B cell (primary cell): ENCODE data around the gene RNF126. TPM values are rescaled to one million over a fixed set of nuclear protein-coding genes. Genes with fewer than 3 reads are reported as not detected.

Experiments used
- ATAC-seq: fragments of 200-7000 bp; cut with Tn5 transposase; one replicate; pipeline ENCODE4 v1.10.0; 2021; ENCODE audit warnings: low read depth, mild to moderate bottlenecking, moderate number of reproducible peaks, moderate library complexity
- CTCF ChIA-PET: fragments of 350-600 bp; sonication (Branson Sonifier 250); formaldehyde crosslinking; loops from one replicate; lab custom pipeline; 2021; ENCODE audit warnings: antibody characterized with exemption, inconsistent platforms; lab: Charles Lee
- POLR2A ChIA-PET: fragments of 350-600 bp; sonication (Branson Sonifier 250); formaldehyde crosslinking; loops from one replicate; lab custom pipeline; 2021; ENCODE audit warnings: antibody characterized with exemption; lab: Charles Lee
- DNase-seq: peaks from one replicate; pipeline ENCODE4 v3.0.0; 2013
- H2AFZ ChIP-seq: 2 replicates; pipeline ENCODE4 v1.6.1; 2012; ENCODE audit warnings: mild to moderate bottlenecking, low read depth, low read length; ENCODE audit not compliant: insufficient read depth, poor library complexity, severe bottlenecking
- H3K27ac ChIP-seq, 2 donors: 1 replicate in 1 of 2; 2 replicates in 1 of 2; pipeline ENCODE4 v1.5.1; 2012 to 2013; ENCODE audit warnings: low read length in 2 of 2, mild to moderate bottlenecking in 2 of 2, moderate library complexity in 1 of 2
- H3K27me3 ChIP-seq, 4 experiments: fragments of 200-600 bp in 1 of 4; sonication (generic) in 1 of 4; replicated peaks in 1 of 4; 1 replicate in 2 of 4; 2 replicates in 2 of 4; pipeline versions ENCODE4 v1.6.1 to v1.7.0; 2013 to 2016; ENCODE audit warnings: low read length in 3 of 4, mild to moderate bottlenecking in 2 of 4, mixed read lengths in 1 of 4, moderate library complexity in 1 of 4; ENCODE audit not compliant: insufficient read depth in 4 of 4, control insufficient read depth in 3 of 4; ENCODE audit errors: control extremely low read depth in 1 of 4
- H3K36me3 ChIP-seq, 2 experiments: replicated peaks in 1 of 2; 1 replicate in 1 of 2; 2 replicates in 1 of 2; pipeline versions ENCODE4 v1.6.1 to v1.7.1; 2013; ENCODE audit warnings: low read length in 1 of 2; ENCODE audit not compliant: insufficient read depth in 2 of 2, control insufficient read depth in 1 of 2; ENCODE audit errors: control extremely low read depth in 1 of 2, extremely low read depth in 1 of 2
- H3K4me1 ChIP-seq, 2 donors: fragments of 200-600 bp in 1 of 2; sonication (generic) in 1 of 2; 1 replicate in 1 of 2; 2 replicates in 1 of 2; pipeline versions ENCODE4 v1.5.1 to v1.6.1; 2013 to 2017; ENCODE audit warnings: low read length in 2 of 2; ENCODE audit not compliant: control insufficient read depth in 2 of 2, insufficient read depth in 2 of 2
- H3K4me2 ChIP-seq: replicated peaks from 2 replicates; pipeline ENCODE3; 2012; ENCODE audit warnings: mild to moderate bottlenecking, low read depth, low read length; ENCODE audit not compliant: poor library complexity, severe bottlenecking
- H3K4me3 ChIP-seq, 5 experiments: fragments of 200-600 bp in 1 of 5; sonication (generic) in 1 of 5; 1 replicate in 3 of 5; 2 replicates in 2 of 5; pipeline versions ENCODE4 v1.5.1 to v1.7.0; 2011 to 2016; ENCODE audit warnings: low read length in 4 of 5, mild to moderate bottlenecking in 4 of 5, low read depth in 2 of 5, control low read depth in 1 of 5, moderate library complexity in 1 of 5; ENCODE audit not compliant: insufficient read depth in 1 of 5; ENCODE audit errors: control extremely low read depth in 1 of 5, extremely low read depth in 1 of 5
- H3K79me2 ChIP-seq: fragments of 200-600 bp; sonication (generic); one replicate; pipeline ENCODE4 v1.6.0; 2016; ENCODE audit warnings: low read length; ENCODE audit not compliant: control insufficient read depth, insufficient read depth
- H3K9ac ChIP-seq: fragments of 200-600 bp; sonication (generic); 2 replicates; pipeline ENCODE4 v1.6.1; 2017; ENCODE audit warnings: mild to moderate bottlenecking, low read length, moderate library complexity
- H3K9me3 ChIP-seq, 3 donors: one replicate each; pipeline versions ENCODE4 v1.6.1 to v1.7.1; 2013; ENCODE audit warnings: low read length in 2 of 3; ENCODE audit not compliant: control insufficient read depth in 2 of 3, insufficient read depth in 1 of 3; ENCODE audit errors: control extremely low read depth in 1 of 3
- H4K20me1 ChIP-seq: 2 replicates; pipeline ENCODE4 v1.6.0; 2012; ENCODE audit warnings: mild to moderate bottlenecking, low read length; ENCODE audit not compliant: insufficient read depth, control insufficient read depth, poor library complexity, severe bottlenecking
- H3K27ac Mint-ChIP-seq: one replicate; pipeline ENCODE4 v1.8.0; 2021; ENCODE audit warnings: mixed read lengths
- H3K27me3 Mint-ChIP-seq: one replicate; pipeline ENCODE4 v1.8.0; 2021; ENCODE audit warnings: mixed read lengths
- H3K4me1 Mint-ChIP-seq: one replicate; pipeline ENCODE4 v1.8.0; 2021; ENCODE audit warnings: mixed read lengths
- H3K4me3 Mint-ChIP-seq: one replicate; pipeline ENCODE4 v1.8.0; 2021; ENCODE audit warnings: mixed read lengths
- H3K9me3 Mint-ChIP-seq: one replicate; pipeline ENCODE4 v1.8.0; 2022; ENCODE audit warnings: mixed read lengths; ENCODE audit not compliant: insufficient read depth
- EZH2 ChIP-seq: IDR thresholded peaks from 2 replicates; pipeline ENCODE4 v1.6.1; 2012; ENCODE audit warnings: borderline replicate concordance, low read depth, mild to moderate bottlenecking, moderate library complexity, low read length; ENCODE audit not compliant: insufficient read depth, poor library complexity, severe bottlenecking
- whole genome bisulfite sequencing: methylation state at CpG from one replicate; pipeline ENCODE4 v1.1.5; 2013; ENCODE audit warnings: missing lambda C conversion rate; ENCODE audit not compliant: insufficient coverage; 5-methylcytosine and 5-hydroxymethylcytosine counted together
- intact Hi-C: fragments of 100-400 bp; cut with micrococcal nuclease; formaldehyde crosslinking; loops from one replicate; pipeline ENCODE4 v1.10.0; 2022
- polyA plus RNA-seq: library from polyadenylated mRNA; depleted of rRNA; stranded (reverse); fragments of >200 nt; gene quantifications from 2 replicates; pipeline ENCODE4 v1.2.3, GENCODE V29; 2012
- total RNA-seq, 2 donors: library from RNA; stranded (reverse); fragments of 120-200 nt in 1 of 2; gene quantifications; 1 replicate in 1 of 2; 2 replicates in 1 of 2; pipeline versions ENCODE4 v1.2.3 to v1.2.4, GENCODE V29; 2013 to 2022
- TF ChIP-seq, protein P1 (sequence below): fragments of 200-600 bp; IDR thresholded peaks from one replicate; pipeline ENCODE4 v1.8.0; 2022; ENCODE audit warnings: antibody characterized with exemption, mild to moderate bottlenecking

Gene RNF126
- total and polyA plus RNA-seq, 2 donors (not counting 1 experiment from before 2014, with no cell fraction given) = 74.3 to 118 TPM

DNA sequence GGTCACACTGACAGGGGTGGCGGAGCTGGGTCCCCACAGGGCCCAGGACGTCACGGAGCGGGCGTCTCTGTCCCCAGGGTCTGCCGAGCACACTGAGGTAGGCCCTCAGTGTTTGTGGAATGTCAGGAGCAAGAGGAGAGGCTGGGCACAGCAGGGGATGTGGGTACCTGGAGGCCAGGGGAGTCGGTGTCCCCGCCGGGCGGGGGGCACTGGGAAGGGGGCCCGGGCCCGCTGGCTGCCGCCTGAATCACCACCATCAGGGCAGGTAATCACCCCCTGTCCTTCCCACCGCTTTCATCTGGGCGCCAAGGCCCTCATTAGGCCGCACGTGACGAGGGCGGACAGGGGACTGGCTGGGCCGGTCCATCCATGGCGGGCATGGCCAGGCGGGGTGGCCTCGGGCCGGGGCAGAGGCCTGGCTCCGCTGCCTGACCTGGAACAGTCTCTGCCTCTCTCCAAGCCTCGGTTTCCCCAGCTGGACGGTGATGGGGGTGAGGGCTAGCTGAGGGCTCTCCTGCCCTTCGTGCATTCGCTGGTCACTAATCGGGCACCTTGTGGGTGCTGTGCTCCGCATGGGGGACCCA lies 22.3 kb downstream of the RNF126 start:
- peaks cover 12 to 39% of the 10 kb centered on the region in 2 donors for H3K4me1 ChIP-seq
- H3K9me3 ChIP-seq = peaks cover 0 to 6% (median 0%) of the 10 kb centered on the region in 3 donors
- no peaks in the 10 kb centered on the region for H3K79me2 ChIP-seq
- no peak for TF ChIP-seq EZH2
- TF ChIP-seq, protein P1, sequence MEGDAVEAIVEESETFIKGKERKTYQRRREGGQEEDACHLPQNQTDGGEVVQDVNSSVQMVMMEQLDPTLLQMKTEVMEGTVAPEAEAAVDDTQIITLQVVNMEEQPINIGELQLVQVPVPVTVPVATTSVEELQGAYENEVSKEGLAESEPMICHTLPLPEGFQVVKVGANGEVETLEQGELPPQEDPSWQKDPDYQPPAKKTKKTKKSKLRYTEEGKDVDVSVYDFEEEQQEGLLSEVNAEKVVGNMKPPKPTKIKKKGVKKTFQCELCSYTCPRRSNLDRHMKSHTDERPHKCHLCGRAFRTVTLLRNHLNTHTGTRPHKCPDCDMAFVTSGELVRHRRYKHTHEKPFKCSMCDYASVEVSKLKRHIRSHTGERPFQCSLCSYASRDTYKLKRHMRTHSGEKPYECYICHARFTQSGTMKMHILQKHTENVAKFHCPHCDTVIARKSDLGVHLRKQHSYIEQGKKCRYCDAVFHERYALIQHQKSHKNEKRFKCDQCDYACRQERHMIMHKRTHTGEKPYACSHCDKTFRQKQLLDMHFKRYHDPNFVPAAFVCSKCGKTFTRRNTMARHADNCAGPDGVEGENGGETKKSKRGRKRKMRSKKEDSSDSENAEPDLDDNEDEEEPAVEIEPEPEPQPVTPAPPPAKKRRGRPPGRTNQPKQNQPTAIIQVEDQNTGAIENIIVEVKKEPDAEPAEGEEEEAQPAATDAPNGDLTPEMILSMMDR = no peak
- no peak overlapping the region for H3K9ac ChIP-seq
- H3K27me3 Mint-ChIP-seq = no peaks in the 10 kb centered on the region
- CTCF ChIA-PET = no interaction called here
- 91% methylated on average over 26 of the region's 31 CpGs for WGBS
- H4K20me1 ChIP-seq = peaks cover 25% of the 10 kb centered on the region
- H3K36me3 ChIP-seq = peaks cover 0 to 8% of the 10 kb centered on the region in 2 experiments
- POLR2A ChIA-PET = interaction anchor here (0.6 kb wide), 1 partner anchor 43 kb away, joined by 3 read pairs; no protein-coding TSS in a partner anchor
- intact Hi-C loops = no loop called here
- H2AFZ ChIP-seq = no peak overlapping the region
- H3K27ac ChIP-seq = no peak overlapping the region
- no peak overlapping the region for H3K27ac Mint-ChIP-seq
- no peaks in the 10 kb centered on the region for H3K9me3 Mint-ChIP-seq
- ATAC-seq = no peak
- peak overlapping the region; percentile 10 for H3K4me3 Mint-ChIP-seq
- H3K27me3 ChIP-seq = peaks cover 0 to 2% (median 0%) of the 10 kb centered on the region in 4 experiments
- no peak for DNase-seq
- peak overlapping the region; percentile 79 for H3K4me2 ChIP-seq
- no peak overlapping the region for H3K4me3 ChIP-seq
- peaks cover 24% of the 10 kb centered on the region for H3K4me1 Mint-ChIP-seq

DNA sequence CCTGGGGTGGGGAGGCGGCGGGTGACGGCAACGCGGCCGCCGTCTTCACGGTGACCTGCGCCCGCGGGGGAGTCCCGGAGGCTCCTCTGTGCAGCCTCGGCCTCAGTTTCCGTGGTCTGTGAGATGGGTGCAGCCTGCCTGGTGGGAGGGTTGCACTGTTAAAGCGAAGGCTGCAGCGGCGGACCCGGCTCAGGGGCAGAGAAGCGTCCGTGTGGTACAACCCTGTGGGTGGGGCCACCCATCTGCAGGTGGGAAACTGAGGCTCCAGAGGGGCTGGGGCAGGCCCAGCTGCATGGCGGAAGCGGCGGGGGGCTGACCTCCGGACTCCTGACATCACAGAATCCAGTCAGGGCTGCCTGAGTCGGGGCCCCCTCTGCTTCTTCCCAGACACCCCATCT lies 22.9 kb downstream of the RNF126 start:
- no peak for ATAC-seq
- Mint-ChIP-seq H3K27me3 (no peaks in the 10 kb centered on the region), H3K4me1 (peaks cover 24% of the 10 kb centered on the region), H3K27ac (peak overlapping the region; percentile 10), H3K4me3 (peak overlapping the region; percentile 39), H3K9me3 (no peaks in the 10 kb centered on the region)
- peaks cover 21% of the 10 kb centered on the region for H4K20me1 ChIP-seq
- whole genome bisulfite sequencing = 41% methylated on average over 24 of the region's 25 CpGs
- H3K9me3 ChIP-seq = peaks cover 0 to 6% (median 0%) of the 10 kb centered on the region in 3 donors
- no peak overlapping the region for H3K27ac ChIP-seq
- TF ChIP-seq EZH2 = no peak
- TF ChIP-seq, protein P1 = no peak
- no peaks in the 10 kb centered on the region for H3K79me2 ChIP-seq
- CTCF ChIA-PET = no interaction called here
- POLR2A ChIA-PET = no interaction called here
- H3K36me3 ChIP-seq = peaks cover 0 to 7% of the 10 kb centered on the region in 2 experiments
- H3K4me1 ChIP-seq = peaks cover 12 to 39% of the 10 kb centered on the region in 2 donors
- DNase-seq = no peak
- peak overlapping the region; percentile 60 for H2AFZ ChIP-seq
- peak overlapping the region; percentile 79 for H3K4me2 ChIP-seq
- intact Hi-C loops = no loop called here
- H3K9ac ChIP-seq = peak overlapping the region; percentile 53
- H3K4me3 ChIP-seq = peak overlapping the region in 3 of 5 experiments; percentile 29 to 44 (median 42)
- peaks cover 0 to 2% (median 0%) of the 10 kb centered on the region in 4 experiments for H3K27me3 ChIP-seq
